H1 (cell line): ENCODE measurements around the gene COL19A1. TPM values are rescaled to one million over a fixed set of nuclear protein-coding genes. Genes with fewer than 3 reads are reported as not detected.

Experiments used
- CTCF ChIP-seq, 3 experiments: IDR thresholded peaks; 1 replicate in 2 of 3; 2 replicates in 1 of 3; pipeline versions ENCODE4 v1.5.1 to v1.6.1; 2011; ENCODE audit warnings: low read length in 3 of 3, mild to moderate bottlenecking in 3 of 3, inconsistent platforms in 2 of 3, low read depth in 1 of 3, moderate library complexity in 1 of 3; ENCODE audit not compliant: insufficient read depth in 1 of 3; ENCODE audit errors: control extremely low read depth in 1 of 3
- polyA plus RNA-seq, 7 experiments: library from polyadenylated mRNA; depleted of rRNA in 3 of 7; stranded (reverse) in 5 of 7; unstranded in 2 of 7; fragments of >200 nt in 5 of 7; fragments of 200-250 nt in 2 of 7; gene quantifications; 1 replicate in 5 of 7; 2 replicates in 1 of 7; 4 replicates in 1 of 7; pipeline versions ENCODE4 v1.2.1 to v1.2.3, GENCODE V29; 2011 to 2013; ENCODE audit warnings: missing spikeins in 2 of 7, mixed read lengths in 2 of 7
- total RNA-seq: library from RNA; stranded (reverse); fragmentation: NEBNext Ultra II Directional; extraction: Animal tissue kit (Norgen Biotek cat#: 25700); gene quantifications from 2 replicates; pipeline ENCODE4 v1.2.1, GENCODE V29; 2021

Gene COL19A1
- total and polyA plus RNA-seq, 2 of the 8 experiments (the other 6 are each of a cell fraction or from before 2014, with no cell fraction given): not detected

- no peak for TF ChIP-seq CTCF (IDR thresholded peaks at IDR 0.05; ENCODE audit: control extremely low read depth in 1 of 3, insufficient read depth in 1 of 3, low read depth in 1 of 3, low read length in 3 of 3)
These were observed 318.4 kb downstream of the COL19A1 start (continued) for GRCh38 chr6:70184723-70185122.
